ENCODE data around the gene WDR36. TPM values are rescaled to one million over a fixed set of nuclear protein-coding genes. Genes with fewer than 3 reads are reported as not detected.

The WDR36 gene
- total and polyA plus RNA-seq, 2 of the 4 experiments (the other 2 are of a cell fraction) = 11.9 to 87.8 TPM

- H4K91ac ChIP-seq (ENCODE audit: insufficient read depth, low read depth, low read length) = no peak overlapping the region
- no peak overlapping the region for H3K27ac ChIP-seq (ENCODE audit: insufficient read depth, low read length)
- ChIA-PET POLR2A (ENCODE audit: unreplicated experiment) (no interaction called here), CTCF (no interaction called here)
- H3K36me3 ChIP-seq (ENCODE audit: control insufficient read depth, insufficient read depth, low read length) = peaks cover 20% of the 10 kb centered on the region
- no peak overlapping the region for H2BK5ac ChIP-seq (ENCODE audit: low read depth, low read length, poor library complexity, severe bottlenecking)
- ATAC-seq (ENCODE audit: low read depth) (no peak), DNase-seq (no peak)
- H2BK15ac ChIP-seq (ENCODE audit: low read depth, low read length) = no peak overlapping the region
- H2AFZ ChIP-seq (replicated peaks; ENCODE audit: low read length, poor library complexity) = no peak overlapping the region
- H4K5ac ChIP-seq (ENCODE audit: low read depth, low read length) = no peak overlapping the region
- TF ChIP-seq MAZ (IDR thresholded peaks at IDR 0.05; ENCODE audit: borderline replicate concordance, low read depth, low read length) = no peak
- TF ChIP-seq RFX5 (IDR thresholded peaks at IDR 0.05; ENCODE audit: low read depth, low read length) = no peak
- no peak for TF ChIP-seq RCOR1 (IDR thresholded peaks at IDR 0.05; ENCODE audit: insufficient replicate concordance, low read length)
- no peak for TF ChIP-seq RAD21 (IDR thresholded peaks at IDR 0.05; ENCODE audit: low read length)
- TF ChIP-seq MAFK (IDR thresholded peaks at IDR 0.05; ENCODE audit: low read depth, low read length) = no peak
- H4K8ac ChIP-seq (ENCODE audit: low read depth in 2 of 2, low read length in 2 of 2) = no peak overlapping the region
- no peak overlapping the region for H3K56ac ChIP-seq (ENCODE audit: extremely low read depth, insufficient read depth, low read length)
- H3K79me1 ChIP-seq (ENCODE audit: low read depth in 1 of 2, low read length in 2 of 2) = peaks cover 0 to 3% of the 10 kb centered on the region in 2 experiments; a peak in 2 of 4 replicates
- H3K4me1 ChIP-seq (ENCODE audit: control insufficient read depth, insufficient read depth, low read length) = no peaks in the 10 kb centered on the region
- H3K14ac ChIP-seq (replicated peaks; ENCODE audit: low read depth, low read length) = no peak overlapping the region
- H2AK5ac ChIP-seq (ENCODE audit: low read depth, low read length) = no peak overlapping the region
- WGBS, 2 experiments (ENCODE audit: extremely low coverage in 2 of 2, insufficient read length in 1 of 2) = 83% methylated on average over 1 of the region's 2 CpGs; no CpG with 5 or more reads in 1 of the 2 experiments
- intact Hi-C loops (cut with micrococcal nuclease) = no loop called here
- H3K9me1 ChIP-seq (ENCODE audit: insufficient read depth, low read length) = no peaks in the 10 kb centered on the region
- in situ Hi-C loops (cut with MboI; ENCODE audit: low sequenced_read_pairs) = no loop called here
- H3K4me3 ChIP-seq (ENCODE audit: insufficient read depth, low read depth, low read length) = no peak overlapping the region
- no peak overlapping the region for H3K23ac ChIP-seq (ENCODE audit: low read depth, low read length)
- no TSS peak for BruUV-seq (replicated peaks)
- no peaks in the 10 kb centered on the region for H3K27me3 ChIP-seq (ENCODE audit: control insufficient read depth, insufficient read depth, low read length)
- H3K4me2 ChIP-seq (ENCODE audit: low read depth, low read length) = no peak overlapping the region
- no peaks in the 10 kb centered on the region for H4K20me1 ChIP-seq (ENCODE audit: insufficient read depth, low read length)
- no peak overlapping the region for H2BK120ac ChIP-seq (ENCODE audit: low read depth, low read length)
- no peak overlapping the region for H2AK9ac ChIP-seq (replicated peaks; ENCODE audit: low read depth, low read length, poor library complexity)
- no peaks in the 10 kb centered on the region for H3K9me3 ChIP-seq (ENCODE audit: control insufficient read depth, insufficient read depth, low read length)
- H3K18ac ChIP-seq (ENCODE audit: low read depth, low read length) = no peak overlapping the region
- H3K9ac ChIP-seq (ENCODE audit: low read depth, low read length) = no peak overlapping the region
- no peak overlapping the region for H3K4ac ChIP-seq (ENCODE audit: low read depth, low read length)
- dilution Hi-C loops (cut with HindIII; ENCODE audit: low sequenced_read_pairs, unreplicated experiment) = no loop called here
- H2BK20ac ChIP-seq (ENCODE audit: low read depth, low read length) = no peak overlapping the region
Measured at GRCh38 chr5:111106320-111106948, 14.3 kb downstream of the WDR36 start.

Measured in IMR-90 (cell line).